ENCODE data around the gene TLR6. TPM values are rescaled to one million over a fixed set of nuclear protein-coding genes. Genes with fewer than 3 reads are reported as not detected.

TLR6 gene
- total and polyA plus RNA-seq, 4 donors, result 1.4 to 6.1 (median 2.3) TPM

GRCh38 chr4:38857354-38858096 lies 908 bp upstream of the TLR6 start:
- WGBS (ENCODE audit: insufficient coverage), result 43% methylated on average over 1 of the region's 3 CpGs
- no peaks in the 10 kb centered on the region for H3K36me3 ChIP-seq (ENCODE audit: control insufficient read depth, insufficient read depth, low read length)
- H3K4me1 ChIP-seq (ENCODE audit: control insufficient read depth, insufficient read depth, low read length), result no peaks in the 10 kb centered on the region
- no peaks in the 10 kb centered on the region for H3K9me3 ChIP-seq (ENCODE audit: control insufficient read depth, insufficient read depth, low read length)
- peak in 1 of 6 donors; percentile 27 for DNase-seq (ENCODE audit: low read depth in 4 of 6, low spot score in 6 of 6)
- no peak overlapping the region for H3K4me3 ChIP-seq (ENCODE audit: low read depth, low read length)
- H3K27me3 ChIP-seq (ENCODE audit: control insufficient read depth, insufficient read depth, low read length), result no peaks in the 10 kb centered on the region
- peak overlapping the region; percentile 8 for H3K27ac ChIP-seq (ENCODE audit: low read depth, low read length)

DNA sequence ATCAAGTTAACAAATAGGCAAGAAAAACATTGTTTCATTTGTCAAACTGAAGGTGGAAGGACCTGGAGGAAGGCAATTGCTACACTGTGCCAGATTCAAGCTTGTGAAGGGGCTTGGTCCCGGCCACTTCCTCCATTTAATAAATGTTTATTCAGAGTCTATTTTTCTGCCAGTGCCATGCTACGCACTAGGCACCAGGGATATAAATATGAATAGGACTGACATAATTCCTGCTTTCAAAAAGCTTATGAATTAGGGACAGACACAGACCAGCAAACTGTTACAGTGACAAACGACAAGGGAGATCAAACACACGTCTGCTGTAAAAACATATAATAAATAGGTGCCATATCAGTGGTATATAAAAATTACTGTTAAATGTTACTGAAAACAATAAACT lies 571 bp downstream of the TLR6 start:
- no peak overlapping the region for H3K27ac ChIP-seq (ENCODE audit: low read depth, low read length)
- H3K4me1 ChIP-seq (ENCODE audit: control insufficient read depth, insufficient read depth, low read length), result no peaks in the 10 kb centered on the region
- peak overlapping the region; percentile 31 for H3K4me3 ChIP-seq (ENCODE audit: low read depth, low read length)
- no CpG with 5 or more reads among the region's 4 CpGs for WGBS (ENCODE audit: insufficient coverage)
- no peaks in the 10 kb centered on the region for H3K36me3 ChIP-seq (ENCODE audit: control insufficient read depth, insufficient read depth, low read length)
- DNase-seq (ENCODE audit: low read depth in 4 of 6, low spot score in 6 of 6), result no peak
- H3K9me3 ChIP-seq (ENCODE audit: control insufficient read depth, insufficient read depth, low read length), result no peaks in the 10 kb centered on the region
- no peaks in the 10 kb centered on the region for H3K27me3 ChIP-seq (ENCODE audit: control insufficient read depth, insufficient read depth, low read length)

GRCh38 chr4:38855466-38855865 lies 1.2 kb downstream of the TLR6 start:
- Histone ChIP-seq H3K27ac (ENCODE audit: low read depth, low read length) (no peak overlapping the region), H3K4me3 (ENCODE audit: low read depth, low read length) (peak overlapping the region; percentile 31), H3K4me1 (ENCODE audit: control insufficient read depth, insufficient read depth, low read length) (no peaks in the 10 kb centered on the region), H3K27me3 (ENCODE audit: control insufficient read depth, insufficient read depth, low read length) (no peaks in the 10 kb centered on the region), H3K36me3 (ENCODE audit: control insufficient read depth, insufficient read depth, low read length) (no peaks in the 10 kb centered on the region), H3K9me3 (ENCODE audit: control insufficient read depth, insufficient read depth, low read length) (no peaks in the 10 kb centered on the region)
- WGBS (ENCODE audit: insufficient coverage), result 60% methylated on average over 2 of the region's 5 CpGs
- DNase-seq (ENCODE audit: low read depth in 4 of 6, low spot score in 6 of 6), result no peak

DNA sequence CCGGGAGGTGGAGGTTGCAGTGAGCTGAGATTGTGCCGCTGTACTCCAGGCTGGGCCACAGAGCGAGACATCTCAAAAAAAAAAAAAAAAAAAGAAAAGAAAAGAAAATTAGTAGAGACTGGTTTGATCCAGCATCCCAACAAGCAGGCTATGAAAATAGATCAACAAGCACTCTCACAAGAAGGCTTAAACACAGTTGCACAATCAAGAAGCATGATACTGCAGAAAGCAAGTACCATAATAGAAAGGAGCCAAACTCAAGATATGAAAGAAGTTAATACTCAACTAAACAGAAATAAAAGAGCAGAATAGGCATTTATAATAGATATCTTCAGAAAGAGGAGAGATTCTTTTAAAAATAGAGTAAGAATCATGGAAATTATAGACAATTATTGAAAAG lies 10.6 kb downstream of the TLR6 start:
- no peak overlapping the region for H3K27ac ChIP-seq (ENCODE audit: low read depth, low read length)
- DNase-seq (ENCODE audit: low read depth in 4 of 6, low spot score in 6 of 6), result no peak
- H3K9me3 ChIP-seq (ENCODE audit: control insufficient read depth, insufficient read depth, low read length), result no peaks in the 10 kb centered on the region
- H3K36me3 ChIP-seq (ENCODE audit: control insufficient read depth, insufficient read depth, low read length), result no peaks in the 10 kb centered on the region
- WGBS (ENCODE audit: insufficient coverage), result no CpG with 5 or more reads among the region's 3 CpGs
- H3K27me3 ChIP-seq (ENCODE audit: control insufficient read depth, insufficient read depth, low read length), result no peaks in the 10 kb centered on the region
- no peak overlapping the region for H3K4me3 ChIP-seq (ENCODE audit: low read depth, low read length)
- no peaks in the 10 kb centered on the region for H3K4me1 ChIP-seq (ENCODE audit: control insufficient read depth, insufficient read depth, low read length)

DNA sequence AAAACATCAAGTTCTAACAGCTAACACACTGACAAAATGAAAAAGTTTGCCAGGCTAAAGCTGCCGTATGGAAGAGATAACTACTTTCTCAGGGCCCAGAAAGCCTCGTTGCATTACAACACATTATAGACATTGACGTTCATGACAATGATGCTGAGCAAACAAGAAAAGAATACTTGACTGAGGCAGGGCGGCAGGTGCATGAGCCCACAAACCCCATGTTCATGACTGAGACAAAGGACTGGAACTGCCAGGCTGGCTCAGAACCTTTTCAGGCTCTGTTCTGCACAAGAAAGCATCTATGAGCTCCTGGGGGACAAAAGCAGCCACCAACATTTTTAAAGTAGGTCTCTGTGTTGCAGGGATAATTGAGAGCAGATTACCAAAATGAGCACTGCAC lies 13.6 kb downstream of the TLR6 start:
- no peak overlapping the region for H3K27ac ChIP-seq (ENCODE audit: low read depth, low read length)
- H3K9me3 ChIP-seq (ENCODE audit: control insufficient read depth, insufficient read depth, low read length), result no peaks in the 10 kb centered on the region
- no peak overlapping the region for H3K4me3 ChIP-seq (ENCODE audit: low read depth, low read length)
- no peak for DNase-seq (ENCODE audit: low read depth in 4 of 6, low spot score in 6 of 6)
- no peaks in the 10 kb centered on the region for H3K36me3 ChIP-seq (ENCODE audit: control insufficient read depth, insufficient read depth, low read length)
- H3K4me1 ChIP-seq (ENCODE audit: control insufficient read depth, insufficient read depth, low read length), result no peaks in the 10 kb centered on the region
- H3K27me3 ChIP-seq (ENCODE audit: control insufficient read depth, insufficient read depth, low read length), result no peaks in the 10 kb centered on the region
- 21% methylated on average over 4 of the region's 4 CpGs for WGBS (ENCODE audit: insufficient coverage)

- Histone ChIP-seq H3K4me1 (ENCODE audit: control insufficient read depth, insufficient read depth, low read length) (no peaks in the 10 kb centered on the region), H3K4me3 (ENCODE audit: low read depth, low read length) (no peak overlapping the region), H3K27ac (ENCODE audit: low read depth, low read length) (no peak overlapping the region), H3K27me3 (ENCODE audit: control insufficient read depth, insufficient read depth, low read length) (no peaks in the 10 kb centered on the region), H3K36me3 (ENCODE audit: control insufficient read depth, insufficient read depth, low read length) (no peaks in the 10 kb centered on the region), H3K9me3 (ENCODE audit: control insufficient read depth, insufficient read depth, low read length) (peaks cover 8% of the 10 kb centered on the region)
- no peak for DNase-seq (ENCODE audit: low read depth in 4 of 6, low spot score in 6 of 6)
- WGBS (ENCODE audit: insufficient coverage), result no CpG with 5 or more reads among the region's 2 CpGs
Measured at GRCh38 chr4:38837849-38838248, 18.8 kb downstream of the TLR6 start.

DNA sequence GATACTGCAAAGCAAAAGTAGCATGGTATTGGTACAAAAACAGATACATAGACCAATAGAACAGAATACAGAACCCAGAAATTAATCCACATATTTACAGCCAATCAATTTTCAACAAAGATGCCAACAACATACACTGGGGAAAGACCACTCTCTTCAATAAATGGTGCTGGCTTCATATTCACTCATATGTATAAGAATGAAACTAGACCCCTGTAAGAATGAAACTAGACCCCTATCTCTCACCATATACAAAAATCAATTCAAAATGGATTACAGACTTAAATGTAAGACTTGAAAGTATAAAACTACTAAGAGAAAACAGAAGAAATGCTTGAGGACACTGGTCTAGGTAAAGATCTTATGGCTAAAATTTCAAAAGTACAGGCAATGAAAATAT lies 19.3 kb downstream of the TLR6 start:
- Histone ChIP-seq H3K4me3 (ENCODE audit: low read depth, low read length) (no peak overlapping the region), H3K27ac (ENCODE audit: low read depth, low read length) (no peak overlapping the region), H3K36me3 (ENCODE audit: control insufficient read depth, insufficient read depth, low read length) (no peaks in the 10 kb centered on the region), H3K27me3 (ENCODE audit: control insufficient read depth, insufficient read depth, low read length) (no peaks in the 10 kb centered on the region), H3K4me1 (ENCODE audit: control insufficient read depth, insufficient read depth, low read length) (no peaks in the 10 kb centered on the region), H3K9me3 (ENCODE audit: control insufficient read depth, insufficient read depth, low read length) (peaks cover 8% of the 10 kb centered on the region)
- DNase-seq (ENCODE audit: low read depth in 4 of 6, low spot score in 6 of 6), result no peak

DNA sequence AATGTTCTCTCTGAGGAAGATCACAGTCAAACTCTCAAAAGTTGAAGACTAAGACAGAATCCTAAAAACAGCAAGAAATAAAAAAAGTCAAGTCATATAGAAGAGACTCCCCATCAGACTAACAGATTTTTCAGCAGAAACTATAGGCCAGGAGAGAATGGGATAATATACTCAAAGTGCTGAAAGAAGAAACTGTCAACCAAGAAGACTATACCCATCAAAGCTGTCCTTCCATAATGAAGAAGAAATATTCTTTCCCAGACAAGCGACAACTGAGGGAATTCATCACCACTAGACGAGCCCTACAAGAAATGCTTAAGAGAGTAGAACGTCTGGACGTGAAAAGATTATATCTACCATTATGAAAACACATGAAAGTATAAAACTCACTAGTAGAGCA lies 22.0 kb downstream of the TLR6 start:
- H3K27ac ChIP-seq (ENCODE audit: low read depth, low read length), result no peak overlapping the region
- H3K4me3 ChIP-seq (ENCODE audit: low read depth, low read length), result no peak overlapping the region
- peaks cover 8% of the 10 kb centered on the region for H3K9me3 ChIP-seq (ENCODE audit: control insufficient read depth, insufficient read depth, low read length)
- no peaks in the 10 kb centered on the region for H3K4me1 ChIP-seq (ENCODE audit: control insufficient read depth, insufficient read depth, low read length)
- H3K36me3 ChIP-seq (ENCODE audit: control insufficient read depth, insufficient read depth, low read length), result no peaks in the 10 kb centered on the region
- no CpG with 5 or more reads among the region's 4 CpGs for WGBS (ENCODE audit: insufficient coverage)
- H3K27me3 ChIP-seq (ENCODE audit: control insufficient read depth, insufficient read depth, low read length), result no peaks in the 10 kb centered on the region
- DNase-seq (ENCODE audit: low read depth in 4 of 6, low spot score in 6 of 6), result no peak

- H3K36me3 ChIP-seq (ENCODE audit: control insufficient read depth, insufficient read depth, low read length), result no peaks in the 10 kb centered on the region
- H3K27me3 ChIP-seq (ENCODE audit: control insufficient read depth, insufficient read depth, low read length), result no peaks in the 10 kb centered on the region
- 87% methylated on average over 7 of the region's 7 CpGs for WGBS (ENCODE audit: insufficient coverage)
- DNase-seq (ENCODE audit: low read depth in 4 of 6, low spot score in 6 of 6), result no peak
- no peak overlapping the region for H3K27ac ChIP-seq (ENCODE audit: low read depth, low read length)
- no peak overlapping the region for H3K4me3 ChIP-seq (ENCODE audit: low read depth, low read length)
- H3K4me1 ChIP-seq (ENCODE audit: control insufficient read depth, insufficient read depth, low read length), result no peaks in the 10 kb centered on the region
- H3K9me3 ChIP-seq (ENCODE audit: control insufficient read depth, insufficient read depth, low read length), result peaks cover 8% of the 10 kb centered on the region
Measured at GRCh38 chr4:38832624-38833528, 23.7 kb downstream of the TLR6 start.

DNA sequence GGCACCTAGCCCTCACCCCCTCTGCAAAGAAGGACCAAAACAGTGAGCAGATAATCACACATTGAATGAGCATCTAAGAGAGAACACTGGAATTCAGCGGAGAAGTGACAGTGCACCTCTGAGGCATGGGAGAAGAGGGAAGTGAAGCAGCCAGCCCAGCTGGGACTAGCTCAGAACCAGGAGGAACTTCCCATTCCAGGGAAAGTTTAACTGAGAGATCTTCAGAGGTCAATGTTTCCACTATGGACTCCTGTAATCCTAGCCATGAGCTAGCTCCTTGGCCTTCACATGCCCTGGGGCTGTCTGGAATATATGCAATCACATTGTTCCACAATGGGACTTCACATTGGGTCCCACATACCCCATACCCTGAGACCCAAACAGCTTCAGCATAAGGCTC lies 24.4 kb downstream of the TLR6 start:
- Histone ChIP-seq H3K36me3 (ENCODE audit: control insufficient read depth, insufficient read depth, low read length) (no peaks in the 10 kb centered on the region), H3K27me3 (ENCODE audit: control insufficient read depth, insufficient read depth, low read length) (no peaks in the 10 kb centered on the region), H3K27ac (ENCODE audit: low read depth, low read length) (no peak overlapping the region), H3K4me1 (ENCODE audit: control insufficient read depth, insufficient read depth, low read length) (no peaks in the 10 kb centered on the region), H3K4me3 (ENCODE audit: low read depth, low read length) (no peak overlapping the region), H3K9me3 (ENCODE audit: control insufficient read depth, insufficient read depth, low read length) (peaks cover 8% of the 10 kb centered on the region)
- no peak for DNase-seq (ENCODE audit: low read depth in 4 of 6, low spot score in 6 of 6)
- WGBS (ENCODE audit: insufficient coverage), result 100% methylated on average over 1 of the region's 1 CpG

Data from spinal cord (tissue), 10 donors.